Activated CD4-positive, alpha-beta T cell treated with anti-CD3 and anti-CD28 coated beads, Interleukin-2, amount 50 U/mL, for 48 hours (primary cell): Measurements from ENCODE around the gene ASCC3.
"Not testable (repeated sequence)": the region's sequence is repeated elsewhere in the genome, so short reads cannot be mapped to it uniquely, and the experiment has no call there.

Experiments used
- DNase-seq, 2 experiments: peaks; one replicate each; pipeline ENCODE4 v3.0.0-alpha.2; 2020

The ASCC3 gene, protein sequence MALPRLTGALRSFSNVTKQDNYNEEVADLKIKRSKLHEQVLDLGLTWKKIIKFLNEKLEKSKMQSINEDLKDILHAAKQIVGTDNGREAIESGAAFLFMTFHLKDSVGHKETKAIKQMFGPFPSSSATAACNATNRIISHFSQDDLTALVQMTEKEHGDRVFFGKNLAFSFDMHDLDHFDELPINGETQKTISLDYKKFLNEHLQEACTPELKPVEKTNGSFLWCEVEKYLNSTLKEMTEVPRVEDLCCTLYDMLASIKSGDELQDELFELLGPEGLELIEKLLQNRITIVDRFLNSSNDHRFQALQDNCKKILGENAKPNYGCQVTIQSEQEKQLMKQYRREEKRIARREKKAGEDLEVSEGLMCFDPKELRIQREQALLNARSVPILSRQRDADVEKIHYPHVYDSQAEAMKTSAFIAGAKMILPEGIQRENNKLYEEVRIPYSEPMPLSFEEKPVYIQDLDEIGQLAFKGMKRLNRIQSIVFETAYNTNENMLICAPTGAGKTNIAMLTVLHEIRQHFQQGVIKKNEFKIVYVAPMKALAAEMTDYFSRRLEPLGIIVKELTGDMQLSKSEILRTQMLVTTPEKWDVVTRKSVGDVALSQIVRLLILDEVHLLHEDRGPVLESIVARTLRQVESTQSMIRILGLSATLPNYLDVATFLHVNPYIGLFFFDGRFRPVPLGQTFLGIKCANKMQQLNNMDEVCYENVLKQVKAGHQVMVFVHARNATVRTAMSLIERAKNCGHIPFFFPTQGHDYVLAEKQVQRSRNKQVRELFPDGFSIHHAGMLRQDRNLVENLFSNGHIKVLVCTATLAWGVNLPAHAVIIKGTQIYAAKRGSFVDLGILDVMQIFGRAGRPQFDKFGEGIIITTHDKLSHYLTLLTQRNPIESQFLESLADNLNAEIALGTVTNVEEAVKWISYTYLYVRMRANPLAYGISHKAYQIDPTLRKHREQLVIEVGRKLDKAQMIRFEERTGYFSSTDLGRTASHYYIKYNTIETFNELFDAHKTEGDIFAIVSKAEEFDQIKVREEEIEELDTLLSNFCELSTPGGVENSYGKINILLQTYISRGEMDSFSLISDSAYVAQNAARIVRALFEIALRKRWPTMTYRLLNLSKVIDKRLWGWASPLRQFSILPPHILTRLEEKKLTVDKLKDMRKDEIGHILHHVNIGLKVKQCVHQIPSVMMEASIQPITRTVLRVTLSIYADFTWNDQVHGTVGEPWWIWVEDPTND (N-terminal part only)

GRCh38 chr6:100880853-100881706 lies at the start of gene ASCC3:
TSS of gene ASCC3 (minus strand) at chr6:100881329. CDS start at chr6:100867997, 13,332 bp downstream.
- peak; percentile 94 to 95 for DNase-seq

DNA sequence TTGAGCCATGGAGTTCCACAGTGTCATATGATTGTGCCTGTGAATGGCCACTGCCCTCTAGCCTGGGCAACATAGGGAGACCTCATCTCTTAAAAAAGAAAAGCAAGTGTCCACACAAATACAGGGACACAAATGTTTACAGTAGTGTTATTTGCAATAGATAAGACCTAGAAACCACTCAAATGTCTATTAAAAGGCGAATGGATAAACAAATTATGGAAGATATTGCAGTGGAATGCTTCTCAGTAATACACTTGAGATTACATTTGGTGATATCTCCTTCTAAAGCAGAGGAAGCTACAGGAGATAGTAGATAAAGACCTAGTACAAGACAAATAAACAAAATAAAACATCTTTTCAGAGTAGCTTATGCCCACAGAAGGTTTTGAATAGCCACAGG lies 44.6 kb upstream of the ASCC3 start:
- no peak for DNase-seq

GRCh38 chr6:100924534-100925227 lies 43.6 kb upstream of the ASCC3 start:
- no peak for DNase-seq

GRCh38 chr6:100923481-100924165 lies 42.5 kb upstream of the ASCC3 start:
- no peak for DNase-seq

GRCh38 chr6:100920028-100920605 lies 39.0 kb upstream of the ASCC3 start:
- no peak for DNase-seq

- no peak for DNase-seq
Observed at GRCh38 chr6:100918152-100918551, 37.0 kb upstream of the ASCC3 start.

DNA sequence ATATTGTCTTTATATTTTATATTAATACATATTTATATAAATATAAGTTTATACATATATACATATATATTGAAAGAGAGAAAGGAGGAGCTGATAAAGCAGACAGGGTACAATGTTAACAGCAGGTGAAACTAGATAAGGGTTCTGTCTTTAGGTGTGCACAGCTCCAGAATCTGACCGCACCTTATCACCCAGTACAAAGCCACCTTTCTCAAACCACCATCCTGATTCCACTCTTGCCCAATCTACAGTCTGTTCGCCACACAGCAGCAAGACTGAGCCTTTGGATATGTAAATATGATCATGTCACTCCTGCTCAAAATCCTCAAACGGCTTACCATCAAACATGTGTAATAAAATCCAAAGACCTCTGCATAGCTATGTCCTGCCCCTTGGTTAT lies 34.7 kb upstream of the ASCC3 start:
- DNase-seq = no peak

GRCh38 chr6:100913400-100914276 lies 32.5 kb upstream of the ASCC3 start:
- DNase-seq = no peak

- no peak for DNase-seq
Observed at GRCh38 chr6:100906325-100906724, 25.2 kb upstream of the ASCC3 start.

DNA sequence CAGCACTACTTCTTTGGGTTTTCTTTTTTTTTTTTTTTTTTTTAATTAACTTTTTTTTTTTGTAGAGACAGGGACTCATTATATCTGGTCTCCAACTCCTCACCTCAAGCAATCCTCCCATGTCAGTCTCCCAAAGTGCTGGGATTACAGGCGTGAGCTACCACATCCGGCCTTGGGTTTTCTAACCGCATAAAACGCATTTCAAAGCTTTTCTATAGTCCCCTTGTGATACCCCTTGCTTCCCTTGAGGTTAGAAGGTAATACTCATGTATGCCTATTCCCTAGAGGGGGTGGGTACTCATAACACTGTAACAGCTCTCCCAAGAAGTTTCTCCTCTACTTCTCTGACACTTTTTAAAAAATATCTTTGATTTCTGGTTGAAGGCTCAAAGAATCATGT lies 23.9 kb upstream of the ASCC3 start:
- DNase-seq = no peak

DNA sequence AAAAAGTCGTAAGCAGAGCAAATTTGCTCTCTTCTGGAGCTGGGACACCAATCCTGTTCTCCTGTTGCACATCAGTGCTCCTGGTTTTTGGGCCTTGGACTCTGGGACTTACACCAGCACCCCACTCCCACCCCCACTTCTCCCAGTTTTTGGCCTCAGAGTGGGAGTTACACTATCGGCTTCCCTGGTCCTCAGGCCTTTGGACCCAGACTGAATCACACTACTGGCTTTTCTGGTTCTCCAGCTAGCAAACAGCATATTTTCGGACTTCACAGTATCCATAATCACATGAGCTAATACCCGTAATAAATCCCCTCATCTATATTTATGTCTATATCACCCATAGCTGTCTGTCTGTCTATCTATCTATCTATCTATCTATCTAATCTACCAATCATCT lies 23.2 kb upstream of the ASCC3 start:
- no peak for DNase-seq

- DNase-seq = no peak
Observed at GRCh38 chr6:100901582-100901981, 20.5 kb upstream of the ASCC3 start.

GRCh38 chr6:100899202-100899601 lies 18.1 kb upstream of the ASCC3 start:
- DNase-seq = no peak

DNA sequence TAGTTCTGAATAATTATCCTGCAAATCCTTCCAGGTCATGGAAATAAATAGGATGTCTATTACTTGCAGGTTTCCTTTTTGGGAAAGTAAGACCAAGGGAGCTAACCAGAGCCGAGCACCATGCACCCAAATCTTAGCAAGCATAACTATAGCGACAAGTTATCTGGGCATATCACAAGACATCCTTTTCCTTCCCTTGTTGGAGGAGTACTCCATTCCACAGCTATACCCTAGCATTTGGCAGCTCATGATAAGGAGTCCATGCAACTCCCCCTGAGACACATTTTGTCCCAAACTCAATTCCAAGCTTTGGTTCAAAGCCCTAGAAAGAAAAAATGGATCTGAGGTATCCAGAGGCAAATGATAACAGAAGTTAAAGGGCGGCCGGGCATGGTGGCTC lies 16.5 kb upstream of the ASCC3 start:
- DNase-seq = no peak

DNA sequence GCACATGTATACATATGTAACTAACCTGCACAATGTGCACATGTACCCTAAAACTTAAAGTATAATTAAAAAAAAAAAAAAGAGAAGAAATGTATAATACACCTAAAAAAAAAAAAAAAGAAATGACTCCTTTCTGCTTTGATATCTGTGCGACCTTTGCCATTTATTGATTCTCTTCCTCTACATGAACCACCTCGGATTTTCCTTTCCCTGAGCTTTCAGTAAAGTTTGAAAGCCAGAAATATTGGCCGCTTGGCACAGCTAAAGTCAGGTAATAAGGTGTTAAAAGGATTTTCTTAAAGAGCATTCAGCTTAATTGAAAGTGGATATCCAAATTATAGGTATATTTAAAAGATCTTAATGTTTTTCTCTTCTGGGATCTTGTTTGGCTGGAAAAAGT lies 12.6 kb upstream of the ASCC3 start:
- no peak for DNase-seq

GRCh38 chr6:100892693-100893092 lies 11.6 kb upstream of the ASCC3 start:
- no peak for DNase-seq

GRCh38 chr6:100892116-100892515 lies 11.0 kb upstream of the ASCC3 start:
- no peak for DNase-seq

- no peak for DNase-seq
Observed at GRCh38 chr6:100891079-100891478, 9.9 kb upstream of the ASCC3 start.

GRCh38 chr6:100890646-100891045 lies 9.5 kb upstream of the ASCC3 start:
- not testable (repeated sequence) for DNase-seq

GRCh38 chr6:100889351-100889750 lies 8.2 kb upstream of the ASCC3 start:
- DNase-seq = no peak
